HG03139 (cell line): ENCODE results near the gene ZNF101.

ENCODE experiments used
- ATAC-seq: cut with Tn5 transposase; IDR thresholded peaks from one replicate; pipeline ENCODE4 v1.9.1; 2021; ENCODE audit not compliant: unreplicated experiment

ZNF101 gene

GRCh38 chr19:19637523-19638251 is 31.0 kb upstream of the ZNF101 start:
- ATAC-seq: no peak

- no peak for ATAC-seq
These were observed 26.0 kb upstream of the ZNF101 start for GRCh38 chr19:19642506-19643157.

GRCh38 chr19:19643158-19644053 is 25.2 kb upstream of the ZNF101 start, which contains the start of gene GMIP:
Gene GMIP (minus strand): TSS chr19:19643657. CDS start chr19:19643529, 128 bp downstream.
- no peak for ATAC-seq

GRCh38 chr19:19644054-19644388 is 24.6 kb upstream of the ZNF101 start:
- ATAC-seq: no peak

GRCh38 chr19:19645233-19645870 is 23.3 kb upstream of the ZNF101 start:
- no peak for ATAC-seq

DNA sequence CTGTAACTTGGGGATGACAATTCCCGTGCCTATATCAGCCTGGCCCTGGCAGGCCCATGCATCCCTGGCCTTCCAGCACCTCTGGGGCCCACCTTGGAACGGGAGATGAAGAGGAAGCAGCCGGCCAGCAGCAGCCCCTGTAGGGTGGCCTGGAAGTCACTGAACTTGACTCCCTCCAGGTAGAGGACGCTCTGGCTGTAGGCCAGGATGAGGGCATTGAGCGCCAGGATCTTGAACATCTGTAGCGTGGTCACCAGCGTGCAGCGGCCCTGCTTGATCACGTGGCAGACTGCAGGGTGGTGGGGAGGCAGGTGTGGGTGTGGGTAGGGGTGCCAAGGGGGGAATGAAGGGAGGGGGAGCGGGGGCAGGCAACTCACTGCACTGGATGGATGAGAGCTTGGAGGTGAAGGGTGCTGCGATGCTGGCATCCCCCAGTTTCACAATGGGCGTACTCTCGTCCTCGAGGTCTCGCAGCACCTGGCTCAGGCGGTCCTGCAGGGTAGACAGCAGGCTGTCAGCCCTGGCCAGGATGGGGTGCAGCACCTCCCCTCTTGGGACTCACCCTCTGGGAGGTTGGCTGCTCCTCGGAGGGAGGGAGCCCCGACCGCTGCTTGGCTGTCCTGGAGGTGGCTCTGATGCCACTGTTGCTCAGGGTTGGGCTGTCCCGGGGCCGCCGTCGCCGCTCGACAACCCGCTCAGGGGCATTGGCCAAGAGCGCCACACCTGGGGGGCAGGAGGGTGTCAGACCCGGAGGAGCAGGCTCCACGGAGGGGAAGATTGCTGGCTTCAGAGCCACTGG is 21.4 kb upstream of the ZNF101 start:
- no peak for ATAC-seq

DNA sequence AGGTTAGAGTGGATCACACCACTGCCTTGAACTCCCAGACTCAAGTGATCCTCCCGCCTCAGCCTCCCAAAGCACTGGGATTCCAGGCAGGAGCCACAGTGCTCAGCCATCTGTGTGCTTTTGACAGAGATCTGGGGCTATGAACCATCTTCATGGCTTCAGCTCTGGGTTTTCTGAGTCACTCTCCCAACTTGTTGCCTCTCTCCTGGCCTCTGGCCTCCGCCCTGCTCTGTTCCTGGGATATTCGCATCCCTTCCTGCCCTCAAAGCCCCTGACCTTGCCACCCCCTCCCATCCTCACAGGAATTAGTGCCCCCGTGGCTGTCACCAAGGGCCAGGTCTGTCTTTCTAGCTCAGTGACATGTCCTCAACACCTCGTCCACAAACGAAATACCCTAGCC is 19.5 kb upstream of the ZNF101 start:
- no peak for ATAC-seq

DNA sequence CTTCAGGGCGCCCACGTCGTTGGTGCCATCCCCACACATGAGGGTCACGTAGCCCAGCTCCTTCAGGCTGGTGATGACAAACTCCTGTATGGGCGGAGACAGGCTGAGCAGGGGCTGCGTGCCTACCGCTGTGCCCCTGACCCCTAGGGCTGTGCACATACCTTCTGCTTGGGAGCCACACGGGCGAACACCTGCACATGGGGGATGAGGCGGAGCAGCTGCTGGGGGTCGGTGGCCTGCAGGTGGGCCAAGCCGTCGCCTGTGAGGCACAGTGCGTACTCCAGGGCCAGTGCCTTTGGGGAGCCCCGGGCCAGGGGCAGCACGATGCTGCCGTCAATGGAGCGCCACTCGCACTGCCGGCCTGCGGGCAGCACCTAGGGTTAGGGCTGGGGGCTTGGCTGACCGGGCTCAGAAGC is 19.1 kb upstream of the ZNF101 start:
- no peak for ATAC-seq

GRCh38 chr19:19650331-19650730 is 18.3 kb upstream of the ZNF101 start:
- no peak for ATAC-seq

- no peak for ATAC-seq
These were observed 17.6 kb upstream of the ZNF101 start for GRCh38 chr19:19651076-19651475.

GRCh38 chr19:19652482-19653295 is 15.9 kb upstream of the ZNF101 start:
- no peak for ATAC-seq

DNA sequence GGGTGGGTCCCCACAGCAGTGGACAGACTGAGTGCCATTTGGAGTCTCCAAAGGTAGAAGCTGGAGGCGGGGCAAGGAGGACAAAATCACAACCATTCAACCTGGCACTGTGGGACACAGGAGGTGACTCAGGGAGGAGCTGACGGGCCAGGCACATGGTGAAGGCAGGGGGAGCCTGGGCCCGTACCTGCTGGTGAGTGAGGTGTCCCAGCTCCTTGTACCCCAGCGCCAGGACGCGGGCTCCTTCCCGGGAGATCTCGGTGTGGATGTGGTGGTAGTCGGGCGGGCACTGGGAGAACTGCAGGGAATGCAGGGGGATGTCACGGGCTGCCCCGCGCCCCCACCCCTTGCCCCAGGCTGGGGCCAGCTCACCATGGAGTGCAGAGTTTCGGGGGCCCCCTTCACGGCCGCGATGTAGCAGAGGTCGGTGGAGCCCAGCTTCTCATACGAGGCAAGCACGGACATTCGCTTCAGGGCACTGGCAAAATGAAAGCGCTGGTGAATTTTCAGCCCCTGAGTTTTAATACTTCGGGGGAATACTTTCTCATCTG is 15.0 kb upstream of the ZNF101 start:
- ATAC-seq: no peak

DNA sequence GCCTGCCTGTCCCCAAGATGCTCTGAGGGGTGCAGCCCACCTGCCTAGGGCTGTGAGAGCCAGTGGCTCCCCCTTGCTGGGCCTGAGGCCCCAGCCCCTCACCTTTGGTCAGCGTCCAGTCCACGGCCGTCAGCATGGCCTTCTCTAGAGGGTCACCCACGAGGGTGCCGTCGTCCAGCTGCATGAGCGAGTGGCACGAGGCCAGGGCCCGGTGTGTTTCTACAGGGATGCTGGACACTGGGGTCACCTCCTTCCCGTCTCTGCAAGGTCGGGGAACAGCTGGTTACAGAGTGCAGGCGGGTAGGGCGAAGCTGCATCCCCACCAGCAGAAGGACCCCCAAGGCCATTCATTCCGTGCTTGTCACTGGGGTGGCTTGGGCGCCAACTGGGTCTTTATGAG is 14.2 kb upstream of the ZNF101 start:
- no peak for ATAC-seq

DNA sequence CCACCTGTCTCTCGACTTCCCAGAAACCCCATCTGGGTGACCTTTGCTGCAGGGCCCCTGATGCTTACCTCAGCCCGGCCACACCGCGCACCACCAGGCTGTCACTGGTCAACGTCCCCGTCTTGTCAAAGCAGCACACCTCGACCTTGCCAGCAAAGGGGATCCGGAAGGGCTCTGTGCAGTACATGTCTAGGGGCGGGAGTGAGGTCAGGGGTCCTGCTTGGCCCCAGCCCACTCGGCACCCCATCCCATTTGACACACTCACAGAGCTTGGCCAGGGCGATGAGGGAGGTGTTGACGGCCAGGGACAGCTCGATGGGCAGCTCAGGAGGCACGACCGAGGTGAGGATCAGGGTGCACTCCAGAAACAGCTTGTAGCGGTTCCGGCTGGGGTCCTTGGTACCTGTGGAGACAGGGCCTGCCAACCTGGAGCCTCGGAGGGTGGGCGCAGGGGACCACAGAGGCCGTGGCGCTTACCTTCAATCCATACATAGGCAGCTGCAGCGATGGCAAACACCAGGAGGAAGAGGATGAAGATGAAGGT is 13.5 kb upstream of the ZNF101 start:
- no peak for ATAC-seq

GRCh38 chr19:19655641-19656343 is 12.8 kb upstream of the ZNF101 start:
- no peak for ATAC-seq

GRCh38 chr19:19656451-19657396 is 11.9 kb upstream of the ZNF101 start:
- ATAC-seq: no peak

- no peak for ATAC-seq
These were observed 11.2 kb upstream of the ZNF101 start for GRCh38 chr19:19657397-19657783.
